ENCODE data around the gene MTHFSD.

Gene MTHFSD

GRCh38 chr16:86549893-86550190 lies 5.2 kb downstream of the MTHFSD start:
- Mint-ChIP-seq H3K27ac (no peak overlapping the region), H3K9me3 (peaks cover 3% of the 10 kb centered on the region), H3K4me1 (peaks cover 7% of the 10 kb centered on the region), H3K36me3 (ENCODE audit: low read depth) (peaks cover 8% of the 10 kb centered on the region), H3K4me3 (no peak overlapping the region), H3K27me3 (ENCODE audit: low read depth) (peaks cover 56% of the 10 kb centered on the region)
- no peak for TF ChIP-seq CTCF (IDR thresholded peaks at IDR 0.05; ENCODE audit: unreplicated experiment in 3 of 3)

- peaks cover 7% of the 10 kb centered on the region for H3K4me1 Mint-ChIP-seq
- no peak overlapping the region for H3K4me3 Mint-ChIP-seq
- H3K27ac Mint-ChIP-seq = no peak overlapping the region
- H3K36me3 Mint-ChIP-seq (ENCODE audit: low read depth) = peaks cover 13% of the 10 kb centered on the region
- H3K27me3 Mint-ChIP-seq (ENCODE audit: low read depth) = peaks cover 59% of the 10 kb centered on the region
- TF ChIP-seq CTCF (IDR thresholded peaks at IDR 0.05; ENCODE audit: unreplicated experiment in 3 of 3) = no peak
- peaks cover 3% of the 10 kb centered on the region for H3K9me3 Mint-ChIP-seq
Measured at GRCh38 chr16:86549076-86549892, 5.8 kb downstream of the MTHFSD start.

GRCh38 chr16:86547286-86547685 lies 7.7 kb downstream of the MTHFSD start:
- no peaks in the 10 kb centered on the region for H3K9me3 Mint-ChIP-seq
- TF ChIP-seq CTCF (IDR thresholded peaks at IDR 0.05; ENCODE audit: unreplicated experiment in 3 of 3) = no peak
- H3K36me3 Mint-ChIP-seq (ENCODE audit: low read depth) = peaks cover 24% of the 10 kb centered on the region
- peaks cover 66% of the 10 kb centered on the region for H3K27me3 Mint-ChIP-seq (ENCODE audit: low read depth)
- no peak overlapping the region for H3K27ac Mint-ChIP-seq
- peaks cover 2% of the 10 kb centered on the region for H3K4me1 Mint-ChIP-seq
- no peak overlapping the region for H3K4me3 Mint-ChIP-seq

GRCh38 chr16:86546638-86547013 lies 8.4 kb downstream of the MTHFSD start:
- no peak for TF ChIP-seq CTCF (IDR thresholded peaks at IDR 0.05; ENCODE audit: unreplicated experiment in 3 of 3)
- Mint-ChIP-seq H3K36me3 (ENCODE audit: low read depth) (peaks cover 24% of the 10 kb centered on the region), H3K27ac (no peak overlapping the region), H3K27me3 (ENCODE audit: low read depth) (peaks cover 63% of the 10 kb centered on the region), H3K4me1 (no peaks in the 10 kb centered on the region), H3K4me3 (no peak overlapping the region), H3K9me3 (no peaks in the 10 kb centered on the region)

- no peak overlapping the region for H3K4me3 Mint-ChIP-seq
- no peaks in the 10 kb centered on the region for H3K4me1 Mint-ChIP-seq
- H3K27ac Mint-ChIP-seq = no peak overlapping the region
- TF ChIP-seq CTCF (IDR thresholded peaks at IDR 0.05; ENCODE audit: unreplicated experiment in 3 of 3) = no peak
- no peaks in the 10 kb centered on the region for H3K9me3 Mint-ChIP-seq
- H3K27me3 Mint-ChIP-seq (ENCODE audit: low read depth) = peaks cover 61% of the 10 kb centered on the region
- peaks cover 24% of the 10 kb centered on the region for H3K36me3 Mint-ChIP-seq (ENCODE audit: low read depth)
Measured at GRCh38 chr16:86545954-86546637, 8.9 kb downstream of the MTHFSD start.

GRCh38 chr16:86545481-86545880 lies 9.6 kb downstream of the MTHFSD start:
- H3K4me3 Mint-ChIP-seq = no peak overlapping the region
- H3K4me1 Mint-ChIP-seq = no peaks in the 10 kb centered on the region
- no peak for TF ChIP-seq CTCF (IDR thresholded peaks at IDR 0.05; ENCODE audit: unreplicated experiment in 3 of 3)
- peaks cover 63% of the 10 kb centered on the region for H3K27me3 Mint-ChIP-seq (ENCODE audit: low read depth)
- H3K9me3 Mint-ChIP-seq = no peaks in the 10 kb centered on the region
- no peak overlapping the region for H3K27ac Mint-ChIP-seq
- H3K36me3 Mint-ChIP-seq (ENCODE audit: low read depth) = peaks cover 24% of the 10 kb centered on the region

All from nephron (organoid).